ENCODE results near the gene MDC1.

DNA sequence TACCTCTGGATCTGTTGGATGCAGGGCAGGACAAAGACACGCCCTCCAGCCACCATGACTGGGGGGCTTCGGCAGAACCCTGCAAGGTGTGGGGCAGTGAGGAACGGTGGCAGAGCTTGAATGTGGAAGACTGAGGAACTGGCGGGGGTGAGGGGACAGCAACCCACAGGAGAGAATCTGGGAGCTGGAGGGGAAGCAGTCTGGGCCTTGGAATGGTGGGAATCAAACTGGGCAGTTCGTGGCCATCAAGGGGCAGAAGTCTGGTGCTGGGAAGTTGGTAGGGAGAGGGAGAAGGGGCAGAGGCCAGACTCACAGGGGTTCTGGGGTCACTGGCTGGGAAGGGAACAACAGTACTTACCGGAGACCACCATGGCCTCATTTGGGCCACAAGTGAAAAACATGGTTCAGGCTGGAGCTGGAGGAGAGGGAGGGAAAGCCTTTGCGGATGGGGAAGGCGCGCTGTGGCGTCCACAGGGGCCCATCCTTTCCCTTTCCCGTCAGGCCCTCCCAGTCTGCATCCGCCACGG lies 24.8 kb upstream of the MDC1 start:
- TF ChIP-seq EZH2 (IDR thresholded peaks at IDR 0.05; ENCODE audit: insufficient read depth, poor library complexity, severe bottlenecking), result no peak
- no peak for TF ChIP-seq EZH2phosphoT487 (IDR thresholded peaks at IDR 0.05; ENCODE audit: insufficient read depth, low read depth)
